ENCODE results near the gene EYS. TPM values are rescaled to one million over a fixed set of nuclear protein-coding genes. Genes with fewer than 3 reads are reported as not detected.
"Not testable (repeated sequence)": the region's sequence is repeated elsewhere in the genome, so short reads cannot be mapped to it uniquely, and the experiment has no call there.

The EYS gene
- total RNA-seq, 1 experiment from 2014 or later = 0.99 TPM

DNA sequence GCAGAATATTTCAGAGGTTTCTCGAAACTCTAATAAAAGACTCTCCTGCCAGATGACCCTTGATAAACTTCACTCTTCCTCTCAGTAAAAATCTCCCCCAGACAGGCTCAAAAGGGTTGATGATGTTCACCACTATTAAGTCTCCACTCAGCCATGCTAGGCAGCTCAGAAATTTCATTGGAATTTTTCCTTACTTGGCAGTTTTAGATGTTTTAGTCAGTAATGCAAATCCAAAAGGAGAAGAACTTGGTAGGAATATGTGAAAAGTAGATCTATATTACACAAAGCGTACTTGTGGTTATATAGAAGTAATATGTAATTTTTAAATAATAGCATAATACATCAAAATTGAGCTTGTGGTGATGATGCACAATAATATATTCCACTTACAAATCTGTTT lies 1738.4 kb downstream of the EYS start:
- no peak for DNase-seq (ENCODE audit: low read depth)

GRCh38 chr6:63964366-63964765 lies 1742.7 kb downstream of the EYS start:
- no peak for DNase-seq (ENCODE audit: low read depth)

GRCh38 chr6:63963769-63964315 lies 1743.2 kb downstream of the EYS start:
- DNase-seq (ENCODE audit: low read depth) = peak; percentile 12

DNA sequence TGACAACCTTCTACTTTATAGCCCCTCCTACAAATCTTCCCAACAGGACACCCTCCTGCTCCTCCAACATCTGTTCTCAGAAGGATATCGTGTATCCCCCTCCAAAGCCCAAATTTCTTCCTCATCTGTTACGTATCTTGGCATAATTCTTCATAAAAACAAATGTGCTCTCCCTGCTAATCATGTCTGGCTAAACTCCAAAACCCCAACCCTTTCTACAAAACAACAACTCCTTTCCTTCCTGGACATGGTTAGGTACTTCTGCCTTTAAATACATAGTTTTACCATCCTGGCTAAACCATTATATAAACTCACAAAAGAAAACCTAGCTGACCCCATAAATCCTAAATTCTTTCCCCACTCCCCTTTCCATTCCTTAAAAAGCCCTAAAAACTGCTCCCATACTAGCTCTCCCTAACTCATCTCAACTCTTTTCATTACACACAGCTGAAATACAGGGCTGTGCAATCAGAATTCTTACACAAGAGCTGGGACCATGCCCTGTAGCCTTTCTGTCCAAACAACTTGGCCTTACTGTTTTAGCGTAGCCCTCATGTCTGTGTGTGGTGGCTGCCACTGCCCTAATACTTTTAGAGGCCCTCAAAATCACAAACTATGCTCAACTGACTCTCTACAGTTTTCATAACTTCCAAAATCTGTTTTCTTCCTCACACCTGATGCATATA lies 1753.5 kb downstream of the EYS start:
- not testable (repeated sequence) for DNase-seq (ENCODE audit: low read depth)

DNA sequence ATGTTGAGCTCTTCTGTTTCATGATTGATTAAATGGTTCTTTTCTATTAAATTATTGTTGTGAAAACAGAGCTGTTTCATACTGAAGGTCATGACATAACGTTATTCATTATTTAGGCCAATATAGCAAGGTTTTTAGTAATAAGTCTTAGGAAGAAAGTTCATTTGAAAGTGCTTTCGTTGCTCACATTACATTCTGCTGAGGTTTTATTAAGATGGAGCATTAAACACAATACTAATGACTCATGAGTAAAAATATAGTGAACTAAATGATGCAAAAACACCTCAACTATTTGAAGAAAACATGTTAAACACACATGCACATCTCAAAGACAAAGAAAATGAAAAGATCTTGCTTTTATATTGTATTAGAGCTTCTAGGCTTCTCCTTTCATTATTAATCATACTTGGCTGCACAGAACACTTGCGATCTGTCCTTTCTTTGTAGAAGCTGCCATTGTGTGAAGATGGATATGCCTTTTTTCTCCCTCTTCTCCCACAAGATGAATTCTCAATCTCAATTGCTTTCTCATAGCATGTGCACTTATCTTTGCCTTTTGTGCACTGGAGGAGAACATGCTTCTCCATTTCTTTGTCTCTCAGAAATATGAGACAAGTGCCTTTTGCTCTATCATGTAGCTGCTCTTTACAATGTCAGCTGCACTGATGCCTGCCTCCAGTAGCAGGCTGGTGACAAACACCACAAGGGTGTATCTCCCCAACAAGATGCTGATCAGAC lies 1759.1 kb downstream of the EYS start:
- DNase-seq (ENCODE audit: low read depth) = no peak

GRCh38 chr6:63945987-63946386 lies 1761.0 kb downstream of the EYS start:
- DNase-seq (ENCODE audit: low read depth) = no peak

GRCh38 chr6:63943826-63944225 lies 1763.2 kb downstream of the EYS start:
- DNase-seq (ENCODE audit: low read depth) = no peak

DNA sequence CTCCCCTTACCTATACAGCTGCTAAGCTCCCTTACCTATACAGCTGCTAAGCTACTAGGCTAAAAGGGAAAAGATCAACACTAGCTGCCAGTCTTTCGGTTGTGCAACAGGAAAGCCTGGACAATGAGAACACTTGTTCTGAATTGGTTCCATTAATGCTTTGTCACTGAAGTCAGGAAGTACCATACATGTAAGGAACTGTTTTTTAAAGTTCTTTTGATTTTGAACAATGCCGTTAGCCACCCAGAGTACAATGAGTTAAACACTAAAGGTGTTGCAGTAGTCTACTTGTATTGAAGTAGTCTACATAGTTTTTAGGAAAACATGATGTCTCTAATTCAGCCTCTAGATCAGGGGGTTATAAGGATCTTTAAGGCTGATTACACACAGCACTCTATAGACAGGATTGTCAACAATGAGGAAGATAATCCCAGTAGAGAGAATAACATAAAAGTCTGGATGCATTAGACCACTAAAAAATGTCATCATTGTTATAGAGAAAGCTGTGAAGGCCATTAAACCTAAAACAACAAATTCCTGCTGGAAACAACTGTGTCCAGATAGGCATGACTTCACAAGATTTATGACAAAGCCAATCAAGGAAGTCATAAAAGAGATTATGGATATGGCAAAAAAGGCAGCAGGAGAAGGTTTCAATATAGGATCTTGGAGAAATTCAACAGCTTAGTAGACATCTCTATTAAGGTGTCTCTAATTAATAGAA lies 1765.1 kb downstream of the EYS start:
- DNase-seq (ENCODE audit: low read depth) = no peak

DNA sequence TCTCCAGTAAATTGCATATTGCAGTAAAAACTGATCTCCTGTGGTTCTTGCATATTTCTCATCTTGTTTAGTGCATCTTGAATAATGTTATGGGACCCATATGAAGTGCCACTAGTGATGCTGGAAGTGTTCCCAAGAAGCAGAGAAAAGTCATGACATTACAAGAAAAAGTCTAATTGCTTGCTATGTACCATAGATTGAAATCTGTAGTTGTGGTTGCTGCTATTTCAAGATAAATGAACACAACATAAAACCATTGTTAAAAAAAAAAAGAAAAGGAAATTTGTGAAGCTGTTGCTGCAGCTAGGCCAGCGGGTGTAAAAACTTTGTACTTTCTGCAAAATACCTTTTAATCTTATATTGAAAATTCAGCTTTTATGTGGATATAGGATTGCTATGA lies 1767.0 kb downstream of the EYS start:
- no peak for DNase-seq (ENCODE audit: low read depth)

DNA sequence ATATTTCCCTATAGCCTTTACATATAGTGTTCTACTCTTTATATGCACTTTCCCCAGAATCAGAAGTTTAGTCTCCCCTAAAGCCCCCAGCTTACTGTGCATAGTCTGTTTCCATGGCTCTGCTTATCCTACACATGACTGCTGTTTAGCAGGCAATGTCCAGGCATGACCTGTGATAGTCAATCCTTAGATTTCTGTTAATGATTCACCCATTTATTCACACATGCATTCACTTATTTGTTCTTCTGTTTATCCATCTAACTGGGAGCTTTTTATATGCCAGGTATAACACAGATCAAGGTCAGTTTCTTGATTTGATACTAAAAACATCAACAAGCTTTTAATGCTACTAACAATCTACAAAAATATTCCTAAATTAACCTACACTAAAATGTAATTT lies 1770.6 kb downstream of the EYS start:
- DNase-seq (ENCODE audit: low read depth) = no peak

- no peak for DNase-seq (ENCODE audit: low read depth)
Measured at GRCh38 chr6:63935732-63936131, 1771.3 kb downstream of the EYS start.

DNA sequence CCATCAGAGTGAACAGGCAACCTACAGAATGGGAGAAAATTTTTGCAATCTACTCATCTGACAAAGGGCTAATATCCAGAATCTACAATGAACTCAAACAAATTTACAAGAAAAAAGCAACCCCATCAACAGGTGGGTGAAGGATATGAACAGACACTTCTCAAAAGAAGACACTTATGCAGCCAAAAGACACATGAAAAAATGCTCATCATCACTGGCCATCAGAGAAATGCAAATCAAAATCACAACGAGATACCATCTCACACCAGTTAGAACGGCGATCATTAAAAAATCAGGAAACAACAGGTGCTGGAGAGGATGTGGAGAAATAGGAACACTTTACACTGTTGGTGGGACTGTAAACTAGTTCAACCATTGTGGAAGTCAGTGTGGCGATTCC lies 1773.1 kb downstream of the EYS start:
- DNase-seq (ENCODE audit: low read depth) = not testable (repeated sequence)

DNA sequence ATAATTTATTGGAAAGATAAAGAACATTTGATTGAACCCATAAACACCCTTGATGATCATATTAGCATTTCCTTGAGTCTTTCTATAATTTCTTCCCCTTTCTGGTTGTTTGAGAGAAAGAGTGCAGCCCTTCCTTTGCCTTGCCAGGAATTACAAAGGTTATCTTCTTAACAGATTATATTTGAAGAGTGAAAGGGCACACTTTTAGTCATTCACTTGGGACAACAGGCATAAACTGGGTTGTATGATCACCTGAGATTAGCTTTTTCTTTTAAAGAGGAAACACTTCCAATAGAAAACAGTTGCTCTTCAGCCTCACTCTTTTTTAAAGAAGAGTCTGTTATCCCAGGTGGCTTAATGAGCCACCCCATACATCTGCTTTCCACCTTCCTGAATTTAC lies 1776.2 kb downstream of the EYS start:
- no peak for DNase-seq (ENCODE audit: low read depth)

DNA sequence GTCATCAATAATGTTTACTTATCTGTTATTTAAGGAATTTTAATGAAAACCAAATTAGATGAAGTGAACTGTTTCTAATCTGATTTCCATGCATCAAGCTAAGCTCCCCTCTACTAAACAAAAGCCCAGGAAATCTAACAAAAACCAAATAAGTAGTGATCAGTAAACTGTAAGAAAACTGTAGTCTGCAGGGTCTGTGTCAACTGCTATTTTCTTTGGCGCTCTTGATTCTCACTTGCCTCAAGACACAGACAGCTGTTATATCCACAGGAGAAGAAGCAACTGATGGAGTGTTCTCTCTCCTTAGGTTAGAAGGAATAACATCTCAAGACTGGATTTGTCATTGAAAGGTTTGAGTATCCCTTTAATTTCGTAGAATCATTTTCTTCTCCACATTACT lies 1777.9 kb downstream of the EYS start:
- no peak for DNase-seq (ENCODE audit: low read depth)

- no peak for DNase-seq (ENCODE audit: low read depth)
Measured at GRCh38 chr6:63928613-63929012, 1778.4 kb downstream of the EYS start.

DNA sequence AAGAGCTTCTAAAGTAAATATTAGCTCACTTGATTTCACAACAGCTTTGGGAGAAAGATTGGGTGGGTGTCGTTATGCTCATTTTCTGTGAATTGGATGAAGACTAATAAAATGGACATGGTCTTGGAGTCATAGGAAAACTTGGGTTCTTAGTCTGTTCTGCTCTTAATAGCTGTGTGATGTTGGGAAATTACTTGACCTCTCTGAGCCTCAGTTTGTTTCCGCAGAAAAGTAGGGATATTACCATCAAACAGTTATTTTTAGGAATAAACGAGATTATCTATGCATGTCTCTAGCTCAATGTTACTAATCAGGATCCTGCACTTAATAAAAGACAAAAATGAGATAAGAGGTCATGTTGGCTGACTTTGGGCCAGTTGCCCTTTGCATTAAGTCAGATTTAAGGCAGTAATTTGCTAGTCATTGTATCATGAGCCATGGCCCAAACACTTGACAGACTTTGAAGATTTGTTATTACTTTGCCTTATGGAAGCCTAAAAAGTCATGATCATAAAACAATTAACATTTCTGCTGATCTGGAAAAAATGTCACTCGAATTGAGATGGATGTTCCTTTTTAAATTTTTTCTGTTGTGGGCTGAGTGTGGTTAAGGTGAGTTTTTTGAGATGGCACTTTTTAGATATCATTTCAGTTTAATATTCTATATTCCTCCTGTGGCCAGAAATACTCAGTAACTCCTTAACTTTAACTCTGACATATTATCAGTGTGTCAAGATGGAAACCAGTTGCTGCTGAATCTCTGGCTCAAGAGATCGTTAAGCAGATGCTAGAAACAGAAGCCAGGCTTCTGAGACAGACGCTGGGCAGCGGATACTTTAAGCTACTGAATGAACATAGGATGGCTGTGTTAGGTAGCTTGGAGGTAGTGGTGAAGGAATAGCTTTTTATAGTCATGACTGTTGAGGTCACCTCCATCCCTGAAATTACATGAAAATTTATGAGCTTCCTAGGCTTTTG lies 1779.8 kb downstream of the EYS start:
- DNase-seq (ENCODE audit: low read depth) = no peak

- DNase-seq (ENCODE audit: low read depth) = no peak
Measured at GRCh38 chr6:63926258-63926780, 1780.7 kb downstream of the EYS start.

- DNase-seq (ENCODE audit: low read depth) = peak; percentile 41
Measured at GRCh38 chr6:63923139-63923739, 1783.8 kb downstream of the EYS start.

GRCh38 chr6:63919556-63920110 lies 1787.4 kb downstream of the EYS start:
- DNase-seq (ENCODE audit: low read depth) = no peak

GRCh38 chr6:63912887-63913286 lies 1794.1 kb downstream of the EYS start:
- DNase-seq (ENCODE audit: low read depth) = no peak
